Epithelial cell of proximal tubule (primary cell): ENCODE results near the gene GTPBP2. TPM values are rescaled to one million over a fixed set of nuclear protein-coding genes. Genes with fewer than 3 reads are reported as not detected.

ENCODE experiments used
- DNase-seq: peaks from one replicate; pipeline ENCODE4 v3.0.0-alpha.2; 2011; ENCODE audit warnings: low read depth
- H3K4me3 ChIP-seq: 2 replicates; pipeline ENCODE4 v1.5.1; 2011; ENCODE audit warnings: low read depth, mild to moderate bottlenecking, low read length
- total RNA-seq: library from RNA; depleted of rRNA; stranded (reverse); fragments of >200 nt; gene quantifications from 2 replicates; pipeline ENCODE4 v1.2.3, GENCODE V29; 2015
- TF ChIP-seq, protein P1 (sequence below): conservative IDR thresholded peaks from 2 replicates; pipeline ENCODE4 v1.5.1; 2012; ENCODE audit warnings: low read depth, mild to moderate bottlenecking, low read length

GTPBP2 gene
- total RNA-seq, 1 donor from 2014 or later: 85.6 TPM

DNA sequence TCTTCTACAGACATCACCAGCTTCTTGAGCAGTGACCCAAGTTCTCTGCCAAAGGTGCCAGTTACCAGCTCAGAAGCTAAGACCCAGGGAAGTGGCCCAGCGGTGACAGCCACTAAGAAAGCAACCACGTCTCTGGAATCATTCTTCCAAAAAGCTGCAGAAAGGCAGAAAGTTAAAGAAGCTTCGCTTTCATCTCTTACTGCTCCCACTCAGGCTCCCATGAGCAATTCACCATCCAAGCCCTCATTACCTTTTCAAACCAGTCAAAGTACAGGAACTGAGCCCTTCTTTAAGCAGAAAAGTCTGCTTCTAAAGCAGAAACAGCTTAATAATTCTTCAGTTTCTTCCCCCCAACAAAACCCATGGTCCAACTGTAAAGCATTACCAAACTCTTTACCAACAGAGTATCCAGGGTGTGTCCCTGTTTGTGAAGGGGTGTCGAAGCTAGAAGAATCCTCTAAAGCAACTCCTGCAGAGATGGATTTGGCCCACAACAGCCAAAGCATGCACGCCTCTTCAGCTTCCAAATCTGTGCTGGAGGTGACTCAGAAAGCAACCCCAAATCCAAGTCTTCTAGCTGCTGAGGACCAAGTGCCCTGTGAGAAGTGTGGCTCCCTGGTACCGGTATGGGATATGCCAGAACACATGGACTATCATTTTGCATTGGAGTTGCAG is 15.2 kb downstream of the GTPBP2 start:
- no peak for DNase-seq
- TF ChIP-seq, protein P1, sequence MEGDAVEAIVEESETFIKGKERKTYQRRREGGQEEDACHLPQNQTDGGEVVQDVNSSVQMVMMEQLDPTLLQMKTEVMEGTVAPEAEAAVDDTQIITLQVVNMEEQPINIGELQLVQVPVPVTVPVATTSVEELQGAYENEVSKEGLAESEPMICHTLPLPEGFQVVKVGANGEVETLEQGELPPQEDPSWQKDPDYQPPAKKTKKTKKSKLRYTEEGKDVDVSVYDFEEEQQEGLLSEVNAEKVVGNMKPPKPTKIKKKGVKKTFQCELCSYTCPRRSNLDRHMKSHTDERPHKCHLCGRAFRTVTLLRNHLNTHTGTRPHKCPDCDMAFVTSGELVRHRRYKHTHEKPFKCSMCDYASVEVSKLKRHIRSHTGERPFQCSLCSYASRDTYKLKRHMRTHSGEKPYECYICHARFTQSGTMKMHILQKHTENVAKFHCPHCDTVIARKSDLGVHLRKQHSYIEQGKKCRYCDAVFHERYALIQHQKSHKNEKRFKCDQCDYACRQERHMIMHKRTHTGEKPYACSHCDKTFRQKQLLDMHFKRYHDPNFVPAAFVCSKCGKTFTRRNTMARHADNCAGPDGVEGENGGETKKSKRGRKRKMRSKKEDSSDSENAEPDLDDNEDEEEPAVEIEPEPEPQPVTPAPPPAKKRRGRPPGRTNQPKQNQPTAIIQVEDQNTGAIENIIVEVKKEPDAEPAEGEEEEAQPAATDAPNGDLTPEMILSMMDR: no peak
- no peak overlapping the region for H3K4me3 ChIP-seq

DNA sequence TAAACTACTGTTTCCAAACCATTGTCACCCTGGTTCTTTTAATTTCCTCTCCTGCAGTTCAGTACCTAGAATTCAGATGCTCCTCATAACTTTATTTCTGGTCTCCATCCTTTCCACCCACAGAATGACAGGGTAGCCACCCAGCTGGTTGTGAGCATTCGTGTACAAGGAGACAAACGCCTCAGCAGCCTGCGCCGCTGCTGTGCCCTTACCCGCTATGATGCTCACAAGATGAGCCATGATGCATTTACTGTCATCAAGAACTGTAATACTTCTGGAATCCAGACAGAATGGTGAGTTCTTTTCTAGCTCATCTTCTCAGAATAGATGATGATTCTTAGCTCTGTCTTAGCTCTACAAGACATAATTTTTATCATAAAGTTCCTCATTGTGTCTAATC is 18.6 kb downstream of the GTPBP2 start:
- no peak overlapping the region for H3K4me3 ChIP-seq
- TF ChIP-seq, protein P1: no peak
- DNase-seq: no peak

DNA sequence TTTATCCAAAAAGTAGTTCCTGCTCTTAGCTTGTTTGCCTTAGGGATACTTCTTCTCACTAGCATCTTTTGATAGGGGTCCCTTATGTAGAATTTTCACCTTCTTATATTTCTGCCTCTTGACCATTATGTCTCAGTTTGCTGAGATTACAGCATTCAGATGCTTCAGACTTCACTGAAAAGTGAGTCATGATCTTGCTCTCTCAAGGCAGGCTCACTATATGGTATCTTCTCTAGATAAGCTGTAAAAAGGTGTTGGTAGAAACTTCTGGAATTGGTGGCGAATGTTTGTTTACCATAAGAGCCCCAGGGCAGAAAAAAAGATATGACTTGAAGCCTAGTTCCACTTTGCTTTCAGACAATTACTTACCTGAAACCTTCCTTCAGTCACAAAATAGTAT is 19.7 kb downstream of the GTPBP2 start:
- DNase-seq: no peak
- TF ChIP-seq, protein P1: no peak
- H3K4me3 ChIP-seq: no peak overlapping the region

DNA sequence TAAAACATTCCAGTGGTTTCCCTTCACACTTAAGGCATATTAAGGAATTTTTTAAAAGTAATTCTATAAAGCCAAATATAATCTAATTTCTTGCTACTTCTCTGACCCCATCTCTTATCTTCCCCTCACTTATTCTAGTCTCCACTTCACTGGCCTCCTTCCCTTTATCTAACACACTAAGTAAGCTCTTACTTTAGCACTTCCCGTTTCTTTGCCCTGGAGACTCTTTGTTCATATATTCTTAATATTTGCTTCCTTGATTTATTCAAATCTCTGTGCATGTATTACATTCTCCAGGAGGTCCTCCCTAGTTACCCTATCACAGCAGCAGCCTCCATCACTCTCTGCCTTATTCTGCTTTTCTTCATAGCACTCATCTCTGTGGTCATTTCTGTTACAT is 20.3 kb downstream of the GTPBP2 start:
- TF ChIP-seq, protein P1: no peak
- no peak overlapping the region for H3K4me3 ChIP-seq
- no peak for DNase-seq

DNA sequence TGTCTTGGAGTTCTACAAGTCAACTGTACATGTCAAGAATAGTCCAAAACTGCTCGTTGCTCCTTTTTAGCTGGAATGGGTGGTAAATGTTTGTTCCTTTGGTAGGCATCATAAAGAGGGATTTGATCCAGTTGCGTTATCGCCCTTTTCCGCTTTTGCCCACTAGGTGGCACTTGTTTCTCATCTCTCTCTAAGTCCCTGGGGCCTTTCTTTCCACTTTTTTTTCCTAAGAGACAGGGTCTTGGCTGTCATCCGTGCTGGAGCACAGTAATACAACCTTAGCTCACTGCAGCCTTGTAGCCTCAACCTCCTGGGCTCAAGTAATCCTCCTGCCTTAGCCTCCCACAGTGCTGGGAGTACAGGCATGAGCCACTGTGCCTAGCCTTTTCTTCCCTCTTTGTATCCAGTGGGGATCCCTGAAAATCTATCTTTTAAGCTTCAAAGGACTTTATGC is 20.7 kb downstream of the GTPBP2 start:
- peak; percentile 33 for DNase-seq
- TF ChIP-seq, protein P1: peak; percentile 89

DNA sequence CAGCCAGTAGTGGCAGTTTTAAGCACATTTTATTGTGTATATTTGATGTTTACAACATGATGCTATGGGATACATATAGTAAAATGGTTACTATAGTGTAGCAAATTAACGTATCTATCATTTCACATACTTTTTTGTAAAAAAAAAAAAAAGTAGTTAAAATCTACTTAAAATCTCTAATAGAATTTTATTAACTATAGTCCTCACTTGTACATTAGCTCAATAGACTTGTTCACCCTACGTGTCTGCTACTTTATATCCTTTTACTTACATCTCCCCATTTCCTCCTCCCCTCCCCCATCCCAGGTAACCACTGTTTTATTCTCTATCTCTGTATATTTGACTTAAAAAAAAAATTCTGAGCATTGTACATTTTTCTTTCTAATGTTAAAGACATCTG is 23.0 kb downstream of the GTPBP2 start:
- no peak overlapping the region for H3K4me3 ChIP-seq
- TF ChIP-seq, protein P1: no peak
- no peak for DNase-seq

More for the DNA sequence above, 20.7 kb downstream of the GTPBP2 start:
- H3K4me3 ChIP-seq: no peak overlapping the region

DNA sequence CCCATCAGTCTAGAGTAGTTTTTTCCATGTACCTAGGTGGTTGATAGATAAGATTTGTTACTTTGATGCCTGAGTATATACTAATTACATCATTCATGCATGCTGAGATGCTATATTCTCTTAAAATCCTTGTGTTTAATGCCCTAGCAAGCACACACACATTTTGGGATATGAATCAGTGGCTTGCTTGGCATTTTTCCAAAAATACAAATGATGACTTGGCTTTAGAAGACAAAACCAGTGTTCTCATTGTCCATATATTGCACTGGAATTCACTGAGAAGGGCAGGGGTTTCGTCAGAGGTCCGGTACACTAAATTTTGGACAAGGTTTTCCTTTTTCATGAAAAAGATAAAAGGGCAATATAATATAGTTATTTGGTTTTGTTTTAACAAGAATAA is 24.9 kb downstream of the GTPBP2 start:
- DNase-seq: no peak
- TF ChIP-seq, protein P1: no peak
- no peak overlapping the region for H3K4me3 ChIP-seq
